A673 (cell line): ENCODE results near the gene SIT1. TPM values are rescaled to one million over a fixed set of nuclear protein-coding genes. Genes with fewer than 3 reads are reported as not detected.

Experiments used
- BruUV-seq: library from RNA; stranded (reverse); fragments of 400-500 nt; replicated peaks from 2 replicates; lab custom pipeline; 2021; lab: Mats Ljungman, UMichigan
- CTCF ChIA-PET: fragments of 300-600 bp; sonication (Branson Sonifier 250); formaldehyde crosslinking; loops from one replicate; lab custom pipeline; 2022; ENCODE audit warnings: antibody characterized with exemption; lab: Charles Lee
- POLR2A ChIA-PET: fragments of 300-600 bp; sonication (Branson Sonifier 250); formaldehyde crosslinking; loops from one replicate; lab custom pipeline; 2022; ENCODE audit warnings: antibody characterized with exemption; ENCODE audit not compliant: low non-redundant PET; lab: Charles Lee
- DNase-seq: peaks from one replicate; pipeline ENCODE4 v3.0.0-alpha.2; 2015; ENCODE audit warnings: low spot score
- H3K27ac ChIP-seq: fragments of 200-600 bp; sonication (generic); 2 replicates; pipeline ENCODE4 v1.5.1; 2016; ENCODE audit warnings: mixed run types, low read depth, mild to moderate bottlenecking, mixed read lengths, antibody characterized with exemption, low read length; ENCODE audit not compliant: poor library complexity, severe bottlenecking
- H3K27me3 ChIP-seq: fragments of 200-600 bp; sonication (generic); replicated peaks from 2 replicates; pipeline ENCODE4 v1.6.1; 2017; ENCODE audit warnings: mixed run types, low read depth, mild to moderate bottlenecking, mixed read lengths, antibody characterized with exemption, low read length; ENCODE audit not compliant: insufficient read depth, poor library complexity
- H3K36me3 ChIP-seq: fragments of 200-600 bp; sonication (generic); 2 replicates; pipeline ENCODE4 v1.6.1; 2016; ENCODE audit warnings: mixed run types, mild to moderate bottlenecking, mixed read lengths, antibody characterized with exemption, low read length; ENCODE audit not compliant: insufficient read depth, poor library complexity, severe bottlenecking
- H3K4me1 ChIP-seq: fragments of 200-600 bp; sonication (generic); 2 replicates; pipeline ENCODE4 v1.6.1; 2017; ENCODE audit warnings: mixed run types, mild to moderate bottlenecking, mixed read lengths, antibody characterized with exemption, low read length; ENCODE audit not compliant: insufficient read depth, poor library complexity, severe bottlenecking
- H3K4me3 ChIP-seq: fragments of 200-600 bp; sonication (generic); 2 replicates; pipeline ENCODE4 v1.5.1; 2016; ENCODE audit warnings: low read depth, mixed run types, mild to moderate bottlenecking, mixed read lengths, low read length; ENCODE audit not compliant: poor library complexity, severe bottlenecking
- H3K9me3 ChIP-seq: fragments of 200-600 bp; sonication (generic); 2 replicates; pipeline ENCODE4 v1.6.1; 2016; ENCODE audit warnings: mixed run types, low read depth, mild to moderate bottlenecking, mixed read lengths, antibody characterized with exemption, low read length; ENCODE audit not compliant: poor library complexity, severe bottlenecking
- EZH2 ChIP-seq: fragments of 200-600 bp; sonication (generic); IDR thresholded peaks from 2 replicates; pipeline ENCODE4 v1.6.1; 2017; ENCODE audit warnings: borderline replicate concordance, low read depth, mild to moderate bottlenecking, mixed read lengths, antibody characterized with exemption, low read length; ENCODE audit not compliant: poor library complexity, severe bottlenecking
- intact Hi-C: fragments of 100-400 bp; cut with micrococcal nuclease; formaldehyde crosslinking; loops from one replicate; pipeline ENCODE4 v1.10.0; 2022; ENCODE audit not compliant: unreplicated experiment
- total RNA-seq: library from RNA; stranded (reverse); gene quantifications from 2 replicates; pipeline ENCODE4 v1.2.3, GENCODE V29; 2021
- TF ChIP-seq, protein P1 (sequence below): fragments of 300-800, 200-600 bp; sonication (generic); conservative IDR thresholded peaks from 2 replicates; pipeline ENCODE4 v1.5.1; 2017; ENCODE audit warnings: low read depth, mild to moderate bottlenecking, antibody characterized with exemption, low read length, moderate library complexity, mixed read lengths

SIT1 gene
- total RNA-seq, 1 experiment from 2014 or later: not detected

DNA sequence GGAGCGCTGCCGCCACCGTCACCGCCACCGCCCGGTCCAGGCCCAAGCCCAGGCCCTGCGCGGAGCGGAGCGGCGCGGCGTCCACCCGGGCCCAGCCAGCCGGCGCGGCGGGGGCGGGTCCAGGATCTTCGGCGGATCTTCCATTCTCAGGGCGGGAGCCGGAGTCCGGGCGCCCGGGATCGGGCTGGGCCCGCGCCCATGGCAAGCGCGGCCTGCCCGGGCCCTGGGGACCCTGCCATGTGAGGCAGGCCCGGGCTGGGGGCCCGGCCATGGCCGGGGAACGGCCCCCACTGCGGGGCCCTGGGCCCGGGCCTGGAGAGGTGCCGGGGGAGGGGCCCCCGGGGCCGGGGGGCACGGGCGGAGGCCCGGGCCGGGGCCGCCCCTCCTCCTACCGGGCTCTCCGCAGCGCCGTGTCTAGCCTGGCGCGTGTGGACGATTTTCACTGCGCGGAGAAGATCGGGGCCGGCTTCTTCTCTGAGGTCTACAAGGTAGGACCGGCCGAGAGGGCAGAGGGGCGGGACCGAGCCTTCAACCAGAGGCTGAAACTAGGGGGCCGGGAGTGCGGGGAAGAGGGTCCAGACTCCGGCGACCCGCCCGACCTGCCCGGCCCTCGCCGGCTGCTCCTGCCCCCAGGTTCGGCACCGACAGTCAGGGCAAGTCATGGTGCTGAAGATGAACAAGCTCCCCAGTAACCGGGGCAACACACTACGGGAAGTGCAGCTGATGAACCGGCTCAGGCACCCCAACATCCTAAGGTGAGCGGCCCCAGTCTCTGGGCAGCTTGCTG lies 45.2 kb downstream of the SIT1 start:
- H3K27ac ChIP-seq: peak overlapping the region; percentile 63
- H3K4me3 ChIP-seq: peak overlapping the region; percentile 79
- no peaks in the 10 kb centered on the region for H3K9me3 ChIP-seq
- TF ChIP-seq, protein P1, sequence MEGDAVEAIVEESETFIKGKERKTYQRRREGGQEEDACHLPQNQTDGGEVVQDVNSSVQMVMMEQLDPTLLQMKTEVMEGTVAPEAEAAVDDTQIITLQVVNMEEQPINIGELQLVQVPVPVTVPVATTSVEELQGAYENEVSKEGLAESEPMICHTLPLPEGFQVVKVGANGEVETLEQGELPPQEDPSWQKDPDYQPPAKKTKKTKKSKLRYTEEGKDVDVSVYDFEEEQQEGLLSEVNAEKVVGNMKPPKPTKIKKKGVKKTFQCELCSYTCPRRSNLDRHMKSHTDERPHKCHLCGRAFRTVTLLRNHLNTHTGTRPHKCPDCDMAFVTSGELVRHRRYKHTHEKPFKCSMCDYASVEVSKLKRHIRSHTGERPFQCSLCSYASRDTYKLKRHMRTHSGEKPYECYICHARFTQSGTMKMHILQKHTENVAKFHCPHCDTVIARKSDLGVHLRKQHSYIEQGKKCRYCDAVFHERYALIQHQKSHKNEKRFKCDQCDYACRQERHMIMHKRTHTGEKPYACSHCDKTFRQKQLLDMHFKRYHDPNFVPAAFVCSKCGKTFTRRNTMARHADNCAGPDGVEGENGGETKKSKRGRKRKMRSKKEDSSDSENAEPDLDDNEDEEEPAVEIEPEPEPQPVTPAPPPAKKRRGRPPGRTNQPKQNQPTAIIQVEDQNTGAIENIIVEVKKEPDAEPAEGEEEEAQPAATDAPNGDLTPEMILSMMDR: no peak
- TF ChIP-seq EZH2: no peak
- no TSS peak for BruUV-seq
- peaks cover 11% of the 10 kb centered on the region for H3K36me3 ChIP-seq
- no peaks in the 10 kb centered on the region for H3K27me3 ChIP-seq
- POLR2A ChIA-PET: no interaction called here
- no peaks in the 10 kb centered on the region for H3K4me1 ChIP-seq
- intact Hi-C loops: loop anchor here (10.0 kb wide), 1 partner anchor 209 kb away; the partner anchor contains the start of genes HINT2 and SPAG8
- DNase-seq: peak; percentile 22
- CTCF ChIA-PET: no interaction called here

DNA sequence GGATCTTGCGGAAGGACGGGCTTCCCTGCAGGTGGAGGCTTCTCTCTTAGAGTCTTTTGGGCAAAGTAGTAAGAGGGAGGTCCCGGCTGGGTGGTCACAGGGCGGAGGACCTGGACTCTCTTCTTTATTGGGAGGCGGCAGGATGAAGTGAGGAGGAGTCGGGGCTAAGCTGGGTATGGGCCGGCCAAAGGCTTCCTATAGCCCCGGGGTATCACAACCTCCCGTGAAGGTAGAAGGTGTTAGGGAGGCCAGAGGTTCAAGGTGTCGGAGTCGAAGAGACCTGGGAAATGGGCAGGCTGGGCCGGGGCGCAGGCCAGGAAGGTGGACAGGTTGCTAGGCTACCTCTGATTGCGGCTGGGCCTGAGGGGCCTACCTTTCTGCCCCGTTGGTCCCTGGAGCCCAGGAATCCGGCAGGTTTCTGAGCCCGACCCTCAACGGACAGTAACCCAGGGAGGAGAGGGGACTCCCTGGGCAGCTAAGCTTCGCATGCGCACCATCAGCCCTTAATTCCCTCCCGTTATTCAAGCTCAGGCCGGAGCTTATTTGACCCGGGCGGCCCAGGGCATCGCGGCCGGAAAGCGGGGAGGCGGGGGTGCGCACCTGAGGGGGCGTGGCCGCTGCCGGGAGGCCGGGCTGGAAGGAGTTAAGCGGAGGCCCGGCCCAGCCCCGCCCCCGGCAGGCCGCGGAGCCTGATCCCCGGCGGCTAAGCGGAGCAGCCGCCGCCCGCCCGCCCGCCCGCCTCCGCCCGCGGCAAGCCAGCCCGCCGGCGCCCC lies 46.0 kb downstream of the SIT1 start, which contains the start of gene TESK1:
TSS of gene TESK1 (plus strand) at position 685 of the 773 bp plus-strand sequence. CDS start 358 bp downstream, outside the sequence.
- Histone ChIP-seq H3K4me1 (no peaks in the 10 kb centered on the region), H3K27me3 (no peaks in the 10 kb centered on the region), H3K36me3 (peaks cover 11% of the 10 kb centered on the region), H3K27ac (peak within 1 kb of the TSS; percentile 63), H3K4me3 (peak within 1 kb of the TSS; percentile 79), H3K9me3 (no peaks in the 10 kb centered on the region)
- intact Hi-C loops: loop anchor here (5.0 to 10.0 kb wide), 3 partner anchors 43 to 487 kb away; partner anchors contain the start of genes ATOSB, HINT2 and SPAG8
- DNase-seq: peak; percentile 79
- TF ChIP-seq, protein P1: no peak
- no peak for TF ChIP-seq EZH2
- ChIA-PET CTCF (no interaction called here), POLR2A (no interaction called here)
- no TSS peak for BruUV-seq

DNA sequence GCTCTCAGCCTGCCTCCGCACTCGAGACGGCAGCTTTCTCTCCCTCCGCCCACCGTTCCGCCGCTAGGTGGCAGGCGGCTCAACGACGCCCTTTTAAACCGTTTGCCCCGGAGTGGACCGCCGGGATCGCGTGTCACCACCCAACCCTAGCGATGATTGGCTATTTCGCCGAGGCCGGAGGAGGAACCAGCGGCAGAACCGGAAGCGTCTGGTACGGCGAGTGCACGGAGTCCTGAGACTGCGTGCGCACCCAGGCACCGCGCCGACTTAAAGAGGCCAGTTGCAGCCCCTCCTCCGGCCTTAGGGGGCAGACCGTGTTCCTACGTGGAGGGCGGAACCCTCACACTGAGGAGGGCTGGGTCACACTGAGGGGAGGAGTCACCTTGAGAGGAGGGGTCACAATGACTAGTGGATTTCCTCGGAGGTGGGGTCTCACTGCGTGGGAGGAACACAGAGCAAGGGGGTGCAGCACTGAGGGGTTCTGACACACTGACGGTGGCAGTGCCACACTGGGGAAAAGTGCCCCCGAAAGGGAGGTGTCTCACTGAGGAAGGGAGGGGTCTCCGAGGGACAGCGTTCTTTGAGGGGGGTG lies 46.6 kb downstream of the SIT1 start:
- no peaks in the 10 kb centered on the region for H3K27me3 ChIP-seq
- no TSS peak for BruUV-seq
- no peaks in the 10 kb centered on the region for H3K4me1 ChIP-seq
- ChIA-PET CTCF (interaction anchor here (0.5 to 0.9 kb wide), 7 partner anchors 11 to 138 kb away, joined by 3 to 4 read pairs (median 4); no protein-coding TSS in a partner anchor), POLR2A (no interaction called here)
- peak overlapping the region; percentile 79 for H3K4me3 ChIP-seq
- H3K36me3 ChIP-seq: peaks cover 6% of the 10 kb centered on the region
- peak overlapping the region; percentile 79 for H3K27ac ChIP-seq
- peak; percentile 100 for DNase-seq
- no peaks in the 10 kb centered on the region for H3K9me3 ChIP-seq
- intact Hi-C loops: loop anchor here (5.0 to 10.0 kb wide), 3 partner anchors 43 to 487 kb away; partner anchors contain the start of genes ATOSB, HINT2 and SPAG8
- no peak for TF ChIP-seq EZH2
- TF ChIP-seq, protein P1: peak; percentile 99
